Measurements from ENCODE around the gene TRMT61A. TPM values are rescaled to one million over a fixed set of nuclear protein-coding genes. Genes with fewer than 3 reads are reported as not detected.
A peak's percentile ranks its signal among the peaks of the same experiment; 100 is the strongest.

Gene TRMT61A
- total and polyA plus RNA-seq, 2 of the 13 experiments (the other 11 are each of a cell fraction or from before 2014, with no cell fraction given) = 6.5 to 13.6 TPM

DNA sequence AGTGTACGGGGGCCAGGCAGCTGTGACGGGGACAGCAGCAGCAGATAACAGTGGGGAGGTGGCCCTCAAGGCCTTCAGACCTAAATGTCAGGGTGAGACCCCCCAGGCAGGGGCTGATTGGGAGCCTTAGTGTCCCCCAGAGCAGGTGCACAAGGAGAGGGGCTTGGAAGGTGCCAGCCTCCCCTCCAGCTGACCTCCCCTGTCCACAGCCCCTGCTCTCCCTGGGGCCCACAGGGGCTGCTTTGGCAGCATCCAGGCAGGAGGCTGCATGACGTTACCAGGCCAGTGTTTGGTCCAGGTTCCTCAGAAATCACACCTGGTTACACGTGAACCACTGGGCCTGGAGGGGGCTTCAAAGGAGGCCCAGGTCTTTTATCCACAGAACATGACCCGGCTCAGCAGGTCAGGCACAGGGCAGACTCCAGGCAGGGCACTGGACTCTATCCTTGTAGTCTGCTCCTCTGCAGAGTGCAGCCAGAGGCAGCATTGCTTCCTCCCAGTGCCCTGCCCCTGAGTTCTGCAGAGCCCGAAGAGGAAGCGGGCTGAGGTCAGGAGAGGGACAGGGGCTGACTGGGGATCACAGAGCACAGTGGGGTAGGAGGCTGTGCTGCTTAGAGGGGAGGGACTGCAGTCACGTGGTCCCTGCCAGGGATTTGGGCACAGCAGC is 2.6 kb upstream of the TRMT61A start (continued):
- no peak for TF ChIP-seq MIXL1 (CRISPR knock-in tag; IDR thresholded peaks at IDR 0.05)
- 0 out of 2 replicates have a peak, but pooled peaks have one; percentile 35 for TF ChIP-seq ZNF331 (CRISPR knock-in tag; IDR thresholded peaks at IDR 0.05)
- TF ChIP-seq, protein P1, sequence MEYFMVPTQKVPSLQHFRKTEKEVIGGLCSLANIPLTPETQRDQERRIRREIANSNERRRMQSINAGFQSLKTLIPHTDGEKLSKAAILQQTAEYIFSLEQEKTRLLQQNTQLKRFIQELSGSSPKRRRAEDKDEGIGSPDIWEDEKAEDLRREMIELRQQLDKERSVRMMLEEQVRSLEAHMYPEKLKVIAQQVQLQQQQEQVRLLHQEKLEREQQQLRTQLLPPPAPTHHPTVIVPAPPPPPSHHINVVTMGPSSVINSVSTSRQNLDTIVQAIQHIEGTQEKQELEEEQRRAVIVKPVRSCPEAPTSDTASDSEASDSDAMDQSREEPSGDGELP (IDR thresholded peaks at IDR 0.05; ENCODE audit: borderline replicate concordance, low read depth) = peak; percentile 47; the same call in 1 of the 2 replicates
- TF ChIP-seq POLR2A (IDR thresholded peaks at IDR 0.05; ENCODE audit: insufficient read depth in 1 of 2, low read depth in 2 of 2, low read length in 2 of 2) = 0 out of 4 replicates have a peak, but pooled peaks of 1 of the 2 experiments have one; percentile 28
- TF ChIP-seq RARA (CRISPR knock-in tag; IDR thresholded peaks at IDR 0.05) = peak; percentile 97
- TF ChIP-seq, protein P2, sequence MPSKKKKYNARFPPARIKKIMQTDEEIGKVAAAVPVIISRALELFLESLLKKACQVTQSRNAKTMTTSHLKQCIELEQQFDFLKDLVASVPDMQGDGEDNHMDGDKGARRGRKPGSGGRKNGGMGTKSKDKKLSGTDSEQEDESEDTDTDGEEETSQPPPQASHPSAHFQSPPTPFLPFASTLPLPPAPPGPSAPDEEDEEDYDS (CRISPR knock-in tag; IDR thresholded peaks at IDR 0.05) = 0 out of 2 replicates have a peak, but pooled peaks have one; percentile 15
- peak; percentile 98 for TF ChIP-seq ARNTL (CRISPR knock-in tag; IDR thresholded peaks at IDR 0.05)
- peak; percentile 69; the same call in 1 of the 2 replicates for TF ChIP-seq MEF2D (CRISPR knock-in tag; IDR thresholded peaks at IDR 0.05)
- TF ChIP-seq, protein P3, sequence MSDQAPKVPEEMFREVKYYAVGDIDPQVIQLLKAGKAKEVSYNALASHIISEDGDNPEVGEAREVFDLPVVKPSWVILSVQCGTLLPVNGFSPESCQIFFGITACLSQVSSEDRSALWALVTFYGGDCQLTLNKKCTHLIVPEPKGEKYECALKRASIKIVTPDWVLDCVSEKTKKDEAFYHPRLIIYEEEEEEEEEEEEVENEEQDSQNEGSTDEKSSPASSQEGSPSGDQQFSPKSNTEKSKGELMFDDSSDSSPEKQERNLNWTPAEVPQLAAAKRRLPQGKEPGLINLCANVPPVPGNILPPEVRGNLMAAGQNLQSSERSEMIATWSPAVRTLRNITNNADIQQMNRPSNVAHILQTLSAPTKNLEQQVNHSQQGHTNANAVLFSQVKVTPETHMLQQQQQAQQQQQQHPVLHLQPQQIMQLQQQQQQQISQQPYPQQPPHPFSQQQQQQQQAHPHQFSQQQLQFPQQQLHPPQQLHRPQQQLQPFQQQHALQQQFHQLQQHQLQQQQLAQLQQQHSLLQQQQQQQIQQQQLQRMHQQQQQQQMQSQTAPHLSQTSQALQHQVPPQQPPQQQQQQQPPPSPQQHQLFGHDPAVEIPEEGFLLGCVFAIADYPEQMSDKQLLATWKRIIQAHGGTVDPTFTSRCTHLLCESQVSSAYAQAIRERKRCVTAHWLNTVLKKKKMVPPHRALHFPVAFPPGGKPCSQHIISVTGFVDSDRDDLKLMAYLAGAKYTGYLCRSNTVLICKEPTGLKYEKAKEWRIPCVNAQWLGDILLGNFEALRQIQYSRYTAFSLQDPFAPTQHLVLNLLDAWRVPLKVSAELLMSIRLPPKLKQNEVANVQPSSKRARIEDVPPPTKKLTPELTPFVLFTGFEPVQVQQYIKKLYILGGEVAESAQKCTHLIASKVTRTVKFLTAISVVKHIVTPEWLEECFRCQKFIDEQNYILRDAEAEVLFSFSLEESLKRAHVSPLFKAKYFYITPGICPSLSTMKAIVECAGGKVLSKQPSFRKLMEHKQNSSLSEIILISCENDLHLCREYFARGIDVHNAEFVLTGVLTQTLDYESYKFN (CRISPR knock-in tag; conservative IDR thresholded peaks at IDR 0.05) = peak; percentile 73
- TF ChIP-seq, protein P4, sequence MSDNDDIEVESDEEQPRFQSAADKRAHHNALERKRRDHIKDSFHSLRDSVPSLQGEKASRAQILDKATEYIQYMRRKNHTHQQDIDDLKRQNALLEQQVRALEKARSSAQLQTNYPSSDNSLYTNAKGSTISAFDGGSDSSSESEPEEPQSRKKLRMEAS (IDR thresholded peaks at IDR 0.05) = peak; percentile 40; the same call in 1 of the 2 replicates
- TF ChIP-seq YEATS4 (CRISPR knock-in tag; IDR thresholded peaks at IDR 0.05; ENCODE audit: borderline replicate concordance) = no peak
- TF ChIP-seq, protein P5, sequence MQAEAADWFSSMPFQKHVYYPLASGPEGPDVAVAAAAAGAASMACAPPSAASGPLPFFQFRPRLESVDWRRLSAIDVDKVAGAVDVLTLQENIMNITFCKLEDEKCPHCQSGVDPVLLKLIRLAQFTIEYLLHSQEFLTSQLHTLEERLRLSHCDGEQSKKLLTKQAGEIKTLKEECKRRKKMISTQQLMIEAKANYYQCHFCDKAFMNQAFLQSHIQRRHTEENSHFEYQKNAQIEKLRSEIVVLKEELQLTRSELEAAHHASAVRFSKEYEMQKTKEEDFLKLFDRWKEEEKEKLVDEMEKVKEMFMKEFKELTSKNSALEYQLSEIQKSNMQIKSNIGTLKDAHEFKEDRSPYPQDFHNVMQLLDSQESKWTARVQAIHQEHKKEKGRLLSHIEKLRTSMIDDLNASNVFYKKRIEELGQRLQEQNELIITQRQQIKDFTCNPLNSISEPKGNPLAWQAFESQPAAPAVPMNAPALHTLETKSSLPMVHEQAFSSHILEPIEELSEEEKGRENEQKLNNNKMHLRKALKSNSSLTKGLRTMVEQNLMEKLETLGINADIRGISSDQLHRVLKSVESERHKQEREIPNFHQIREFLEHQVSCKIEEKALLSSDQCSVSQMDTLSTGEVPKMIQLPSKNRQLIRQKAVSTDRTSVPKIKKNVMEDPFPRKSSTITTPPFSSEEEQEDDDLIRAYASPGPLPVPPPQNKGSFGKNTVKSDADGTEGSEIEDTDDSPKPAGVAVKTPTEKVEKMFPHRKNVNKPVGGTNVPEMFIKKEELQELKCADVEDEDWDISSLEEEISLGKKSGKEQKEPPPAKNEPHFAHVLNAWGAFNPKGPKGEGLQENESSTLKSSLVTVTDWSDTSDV (CRISPR knock-in tag; IDR thresholded peaks at IDR 0.05) = peak; percentile 53; the same call in 1 of the 2 replicates
- TF ChIP-seq, protein P6, sequence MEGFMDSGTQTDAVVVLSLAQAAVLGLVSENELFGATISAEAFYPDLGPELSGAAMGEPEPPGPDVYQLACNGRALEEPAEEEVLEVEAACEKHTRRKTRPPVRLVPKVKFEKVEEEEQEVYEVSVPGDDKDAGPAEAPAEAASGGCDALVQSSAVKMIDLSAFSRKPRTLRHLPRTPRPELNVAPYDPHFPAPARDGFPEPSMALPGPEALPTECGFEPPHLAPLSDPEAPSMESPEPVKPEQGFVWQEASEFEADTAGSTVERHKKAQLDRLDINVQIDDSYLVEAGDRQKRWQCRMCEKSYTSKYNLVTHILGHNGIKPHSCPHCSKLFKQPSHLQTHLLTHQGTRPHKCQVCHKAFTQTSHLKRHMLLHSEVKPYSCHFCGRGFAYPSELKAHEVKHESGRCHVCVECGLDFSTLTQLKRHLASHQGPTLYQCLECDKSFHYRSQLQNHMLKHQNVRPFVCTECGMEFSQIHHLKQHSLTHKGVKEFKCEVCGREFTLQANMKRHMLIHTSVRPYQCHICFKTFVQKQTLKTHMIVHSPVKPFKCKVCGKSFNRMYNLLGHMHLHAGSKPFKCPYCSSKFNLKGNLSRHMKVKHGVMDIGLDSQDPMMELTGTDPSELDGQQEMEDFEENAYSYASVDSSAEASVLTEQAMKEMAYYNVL (CRISPR knock-in tag; IDR thresholded peaks at IDR 0.05; ENCODE audit: borderline replicate concordance) = 0 out of 2 replicates have a peak, but pooled peaks have one; percentile 34
- TF ChIP-seq, protein P7, sequence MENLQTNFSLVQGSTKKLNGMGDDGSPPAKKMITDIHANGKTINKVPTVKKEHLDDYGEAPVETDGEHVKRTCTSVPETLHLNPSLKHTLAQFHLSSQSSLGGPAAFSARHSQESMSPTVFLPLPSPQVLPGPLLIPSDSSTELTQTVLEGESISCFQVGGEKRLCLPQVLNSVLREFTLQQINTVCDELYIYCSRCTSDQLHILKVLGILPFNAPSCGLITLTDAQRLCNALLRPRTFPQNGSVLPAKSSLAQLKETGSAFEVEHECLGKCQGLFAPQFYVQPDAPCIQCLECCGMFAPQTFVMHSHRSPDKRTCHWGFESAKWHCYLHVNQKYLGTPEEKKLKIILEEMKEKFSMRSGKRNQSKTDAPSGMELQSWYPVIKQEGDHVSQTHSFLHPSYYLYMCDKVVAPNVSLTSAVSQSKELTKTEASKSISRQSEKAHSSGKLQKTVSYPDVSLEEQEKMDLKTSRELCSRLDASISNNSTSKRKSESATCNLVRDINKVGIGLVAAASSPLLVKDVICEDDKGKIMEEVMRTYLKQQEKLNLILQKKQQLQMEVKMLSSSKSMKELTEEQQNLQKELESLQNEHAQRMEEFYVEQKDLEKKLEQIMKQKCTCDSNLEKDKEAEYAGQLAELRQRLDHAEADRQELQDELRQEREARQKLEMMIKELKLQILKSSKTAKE (CRISPR knock-in tag; IDR thresholded peaks at IDR 0.05; ENCODE audit: borderline replicate concordance) = peak; percentile 65; the same call in 1 of the 2 replicates
- peak; percentile 57; the same call in 1 of the 2 replicates for TF ChIP-seq ZNF460 (CRISPR knock-in tag; IDR thresholded peaks at IDR 0.05; ENCODE audit: borderline replicate concordance)
- TF ChIP-seq ETV5 (CRISPR knock-in tag; IDR thresholded peaks at IDR 0.05; ENCODE audit: borderline replicate concordance) = peak; percentile 52; the same call in 1 of the 2 replicates
